ENCODE results near the gene TRIO. TPM values are rescaled to one million over a fixed set of nuclear protein-coding genes. Genes with fewer than 3 reads are reported as not detected.
"Not testable (repeated sequence)": the region's sequence is repeated elsewhere in the genome, so short reads cannot be mapped to it uniquely, and the experiment has no call there.

Gene TRIO
- total and polyA plus RNA-seq, 4 donors = 22.0 to 374 (median 191) TPM

- H3K36me3 ChIP-seq (ENCODE audit: control insufficient read depth in 1 of 2, insufficient read depth in 2 of 2, low read length in 1 of 2) = peaks cover 0 to 4% of the 10 kb centered on the region in 2 donors
- DNase-seq = no peak
- H3K27me3 ChIP-seq (ENCODE audit: control insufficient read depth in 1 of 2, insufficient read depth in 2 of 2, low read length in 1 of 2) = no peaks in the 10 kb centered on the region
- H3K27ac ChIP-seq (ENCODE audit: low read depth in 1 of 2, low read length in 2 of 2) = no peak overlapping the region
- no peaks in the 10 kb centered on the region for H3K9me3 ChIP-seq (ENCODE audit: control insufficient read depth, low read length)
- 80 to 83% methylated on average over 34 to 35 of the region's 35 CpGs for WGBS, 2 donors
- intact Hi-C loops (cut with DNase I) = no loop called here
- no peaks in the 10 kb centered on the region for H3K4me1 ChIP-seq (ENCODE audit: control insufficient read depth in 1 of 2, insufficient read depth in 2 of 2, low read length in 2 of 2)
- ATAC-seq (ENCODE audit: low FRiP score) = peak; percentile 60
- H3K4me3 ChIP-seq (ENCODE audit: low read length in 2 of 2) = no peak overlapping the region
Observed at GRCh38 chr5:14379739-14380497, 236.8 kb downstream of the TRIO start.

DNA sequence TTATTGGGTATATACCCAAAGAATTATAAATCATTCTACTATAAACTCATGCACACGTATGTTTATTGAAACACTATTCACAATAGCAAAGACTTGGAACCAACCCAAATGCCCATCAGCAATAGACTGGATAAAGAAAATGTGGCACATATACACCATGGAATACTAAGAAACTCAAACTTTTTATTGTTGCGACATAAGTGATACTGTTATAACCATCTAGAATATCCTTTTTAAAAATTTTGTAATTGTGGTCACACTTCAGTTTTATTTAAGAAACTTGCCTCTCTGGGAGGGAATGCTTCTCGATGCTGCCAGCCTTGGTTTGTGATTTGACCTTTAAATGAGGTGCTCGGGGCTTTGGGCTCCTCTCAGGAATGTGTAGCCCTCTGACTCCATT is 237.6 kb downstream of the TRIO start:
- no peak for DNase-seq
- H3K36me3 ChIP-seq (ENCODE audit: control insufficient read depth in 1 of 2, insufficient read depth in 2 of 2, low read length in 1 of 2) = peaks cover 0 to 4% of the 10 kb centered on the region in 2 donors
- H3K27me3 ChIP-seq (ENCODE audit: control insufficient read depth in 1 of 2, insufficient read depth in 2 of 2, low read length in 1 of 2) = no peaks in the 10 kb centered on the region
- intact Hi-C loops (cut with DNase I) = no loop called here
- H3K4me3 ChIP-seq (ENCODE audit: low read length in 2 of 2) = no peak overlapping the region
- ATAC-seq (ENCODE audit: low FRiP score) = no peak
- H3K4me1 ChIP-seq (ENCODE audit: control insufficient read depth in 1 of 2, insufficient read depth in 2 of 2, low read length in 2 of 2) = no peaks in the 10 kb centered on the region
- no peaks in the 10 kb centered on the region for H3K9me3 ChIP-seq (ENCODE audit: control insufficient read depth, low read length)
- H3K27ac ChIP-seq (ENCODE audit: low read depth in 1 of 2, low read length in 2 of 2) = no peak overlapping the region
- WGBS, 2 donors = 54 to 78% methylated on average over 4 of the region's 4 CpGs

DNA sequence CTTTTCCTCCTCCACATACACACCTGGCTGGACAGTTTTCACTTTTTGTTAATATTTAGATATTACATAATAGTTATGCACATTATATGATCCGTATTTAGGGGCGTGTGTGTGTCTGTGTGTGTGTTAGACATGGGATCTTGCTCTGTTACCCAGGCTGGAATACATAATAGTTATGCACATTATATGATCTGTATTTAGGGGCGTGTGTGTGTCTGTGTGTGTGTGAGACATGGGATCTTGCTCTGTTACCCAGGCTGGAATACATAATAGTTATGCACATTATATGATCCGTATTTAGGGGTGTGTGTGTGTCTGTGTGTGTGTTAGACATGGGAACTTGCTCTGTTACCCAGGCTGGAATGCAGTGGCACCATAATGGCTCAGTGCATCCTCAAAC is 239.5 kb downstream of the TRIO start:
- DNase-seq = no peak
- H3K9me3 ChIP-seq (ENCODE audit: control insufficient read depth, low read length) = no peaks in the 10 kb centered on the region
- H3K27me3 ChIP-seq (ENCODE audit: control insufficient read depth in 1 of 2, insufficient read depth in 2 of 2, low read length in 1 of 2) = no peaks in the 10 kb centered on the region
- intact Hi-C loops (cut with DNase I) = no loop called here
- ATAC-seq (ENCODE audit: low FRiP score) = no peak
- H3K4me1 ChIP-seq (ENCODE audit: control insufficient read depth in 1 of 2, insufficient read depth in 2 of 2, low read length in 2 of 2) = no peaks in the 10 kb centered on the region
- 93 to 95% methylated on average over 4 of the region's 4 CpGs for WGBS, 2 donors
- peaks cover 0 to 4% of the 10 kb centered on the region in 2 donors for H3K36me3 ChIP-seq (ENCODE audit: control insufficient read depth in 1 of 2, insufficient read depth in 2 of 2, low read length in 1 of 2)
- H3K4me3 ChIP-seq (ENCODE audit: low read length in 2 of 2) = no peak overlapping the region
- H3K27ac ChIP-seq (ENCODE audit: low read depth in 1 of 2, low read length in 2 of 2) = no peak overlapping the region

DNA sequence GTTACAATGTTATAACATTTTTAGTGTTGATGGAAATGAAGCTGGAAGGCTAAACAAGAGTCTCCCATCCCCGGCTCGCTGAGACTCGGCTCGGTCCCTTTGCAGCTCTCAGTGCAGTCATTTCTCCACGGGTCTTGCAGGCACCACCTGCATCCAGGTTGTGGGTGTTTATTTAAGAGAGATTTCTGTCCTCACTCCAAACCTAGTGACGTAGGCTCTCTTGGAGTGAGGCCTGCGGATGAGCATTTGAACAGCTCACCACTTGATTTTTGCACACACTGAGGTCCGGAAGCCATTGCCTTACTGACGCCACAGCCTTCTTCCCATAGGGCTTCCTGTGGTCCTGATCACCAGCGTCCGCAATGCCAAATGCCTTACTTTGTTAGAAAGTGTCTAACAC is 240.8 kb downstream of the TRIO start:
- DNase-seq (no peak), ATAC-seq (ENCODE audit: low FRiP score) (no peak)
- Histone ChIP-seq H3K36me3 (ENCODE audit: control insufficient read depth in 1 of 2, insufficient read depth in 2 of 2, low read length in 1 of 2) (peaks cover 4 to 5% of the 10 kb centered on the region in 2 donors), H3K4me1 (ENCODE audit: control insufficient read depth in 1 of 2, insufficient read depth in 2 of 2, low read length in 2 of 2) (no peaks in the 10 kb centered on the region), H3K9me3 (ENCODE audit: control insufficient read depth, low read length) (no peaks in the 10 kb centered on the region), H3K27me3 (ENCODE audit: control insufficient read depth in 1 of 2, insufficient read depth in 2 of 2, low read length in 1 of 2) (no peaks in the 10 kb centered on the region), H3K4me3 (ENCODE audit: low read length in 2 of 2) (no peak overlapping the region), H3K27ac (ENCODE audit: low read depth in 1 of 2, low read length in 2 of 2) (no peak overlapping the region)
- 78 to 87% methylated on average over 11 of the region's 11 CpGs for WGBS, 2 donors
- intact Hi-C loops (cut with DNase I) = no loop called here

GRCh38 chr5:14385019-14385418 is 241.9 kb downstream of the TRIO start:
- H3K27ac ChIP-seq (ENCODE audit: low read depth in 1 of 2, low read length in 2 of 2) = no peak overlapping the region
- H3K27me3 ChIP-seq (ENCODE audit: control insufficient read depth in 1 of 2, insufficient read depth in 2 of 2, low read length in 1 of 2) = no peaks in the 10 kb centered on the region
- 79 to 80% methylated on average over 15 of the region's 15 CpGs for WGBS, 2 donors
- ATAC-seq (ENCODE audit: low FRiP score) (no peak), DNase-seq (no peak)
- H3K9me3 ChIP-seq (ENCODE audit: control insufficient read depth, low read length) = no peaks in the 10 kb centered on the region
- no peaks in the 10 kb centered on the region for H3K4me1 ChIP-seq (ENCODE audit: control insufficient read depth in 1 of 2, insufficient read depth in 2 of 2, low read length in 2 of 2)
- no peak overlapping the region for H3K4me3 ChIP-seq (ENCODE audit: low read length in 2 of 2)
- H3K36me3 ChIP-seq (ENCODE audit: control insufficient read depth in 1 of 2, insufficient read depth in 2 of 2, low read length in 1 of 2) = peaks cover 4 to 5% of the 10 kb centered on the region in 2 donors
- intact Hi-C loops (cut with DNase I) = no loop called here

DNA sequence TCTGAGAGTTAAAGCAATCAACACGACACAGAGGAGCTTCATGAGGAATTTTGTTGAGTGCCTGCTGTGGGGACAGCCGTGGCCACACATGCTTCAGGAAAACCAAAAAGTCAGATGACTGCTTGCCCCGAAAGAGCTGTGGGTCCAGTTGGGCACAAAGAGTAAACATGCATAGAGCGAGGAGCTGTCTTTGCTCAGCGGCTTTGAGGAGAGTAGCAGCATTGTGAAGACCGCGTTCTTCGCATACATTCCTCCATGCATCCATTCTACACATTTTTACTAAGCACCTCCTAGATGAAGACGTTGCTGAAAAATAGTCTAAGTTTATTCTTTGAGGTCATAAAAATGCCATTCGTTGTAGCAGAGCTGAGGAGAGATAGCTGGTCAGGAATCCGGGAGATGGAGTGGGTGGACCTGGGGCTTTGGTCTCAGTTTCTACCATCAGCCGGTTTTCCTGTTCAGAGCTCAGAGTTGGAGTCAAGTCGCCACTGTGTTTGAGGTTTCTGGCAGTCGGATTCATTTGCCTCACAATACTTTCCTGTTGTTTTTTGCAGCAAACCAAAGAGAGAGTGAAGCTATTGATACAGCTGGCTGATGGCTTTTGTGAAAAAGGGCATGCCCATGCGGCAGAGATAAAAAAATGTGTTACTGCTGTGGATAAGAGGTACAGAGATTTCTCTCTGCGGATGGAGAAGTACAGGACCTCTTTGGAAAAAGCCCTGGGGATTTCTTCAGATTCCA is 243.9 kb downstream of the TRIO start:
- intact Hi-C loops (cut with DNase I) = no loop called here
- 66 to 69% methylated on average over 16 of the region's 16 CpGs for WGBS, 2 donors
- ATAC-seq (ENCODE audit: low FRiP score) (no peak), DNase-seq (no peak)
- Histone ChIP-seq H3K36me3 (ENCODE audit: control insufficient read depth in 1 of 2, insufficient read depth in 2 of 2, low read length in 1 of 2) (peaks cover 7 to 8% of the 10 kb centered on the region in 2 donors), H3K27me3 (ENCODE audit: control insufficient read depth in 1 of 2, insufficient read depth in 2 of 2, low read length in 1 of 2) (no peaks in the 10 kb centered on the region), H3K4me1 (ENCODE audit: control insufficient read depth in 1 of 2, insufficient read depth in 2 of 2, low read length in 2 of 2) (no peaks in the 10 kb centered on the region), H3K27ac (ENCODE audit: low read depth in 1 of 2, low read length in 2 of 2) (no peak overlapping the region), H3K4me3 (ENCODE audit: low read length in 2 of 2) (no peak overlapping the region), H3K9me3 (ENCODE audit: control insufficient read depth, low read length) (no peaks in the 10 kb centered on the region)

DNA sequence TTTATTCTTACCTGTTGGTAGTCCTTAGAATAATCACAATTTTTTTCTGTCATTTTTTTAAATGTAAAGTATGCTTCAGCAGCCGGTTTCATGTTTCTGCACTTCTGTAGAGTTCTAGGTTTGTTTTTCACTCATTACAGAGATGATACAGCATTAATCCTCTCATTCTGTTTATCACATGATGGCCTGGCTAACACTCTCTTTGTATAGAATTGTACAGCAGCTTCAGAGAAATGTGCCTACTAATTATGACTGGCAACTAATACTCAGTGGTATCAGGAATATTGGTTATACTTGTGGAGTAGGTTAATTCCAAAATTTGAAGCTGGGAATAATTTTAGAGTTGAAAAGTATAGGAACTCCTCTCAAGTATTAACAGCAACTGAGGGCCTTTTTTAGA is 245.6 kb downstream of the TRIO start:
- WGBS, 2 donors = 82 to 87% methylated on average over 1 of the region's 1 CpG
- peaks cover 7% of the 10 kb centered on the region in 2 donors for H3K36me3 ChIP-seq (ENCODE audit: control insufficient read depth in 1 of 2, insufficient read depth in 2 of 2, low read length in 1 of 2)
- ATAC-seq (ENCODE audit: low FRiP score) (no peak), DNase-seq (no peak)
- H3K27ac ChIP-seq (ENCODE audit: low read depth in 1 of 2, low read length in 2 of 2) = no peak overlapping the region
- no peaks in the 10 kb centered on the region for H3K27me3 ChIP-seq (ENCODE audit: control insufficient read depth in 1 of 2, insufficient read depth in 2 of 2, low read length in 1 of 2)
- intact Hi-C loops (cut with DNase I) = no loop called here
- H3K9me3 ChIP-seq (ENCODE audit: control insufficient read depth, low read length) = no peaks in the 10 kb centered on the region
- H3K4me1 ChIP-seq (ENCODE audit: control insufficient read depth in 1 of 2, insufficient read depth in 2 of 2, low read length in 2 of 2) = no peaks in the 10 kb centered on the region
- H3K4me3 ChIP-seq (ENCODE audit: low read length in 2 of 2) = no peak overlapping the region

DNA sequence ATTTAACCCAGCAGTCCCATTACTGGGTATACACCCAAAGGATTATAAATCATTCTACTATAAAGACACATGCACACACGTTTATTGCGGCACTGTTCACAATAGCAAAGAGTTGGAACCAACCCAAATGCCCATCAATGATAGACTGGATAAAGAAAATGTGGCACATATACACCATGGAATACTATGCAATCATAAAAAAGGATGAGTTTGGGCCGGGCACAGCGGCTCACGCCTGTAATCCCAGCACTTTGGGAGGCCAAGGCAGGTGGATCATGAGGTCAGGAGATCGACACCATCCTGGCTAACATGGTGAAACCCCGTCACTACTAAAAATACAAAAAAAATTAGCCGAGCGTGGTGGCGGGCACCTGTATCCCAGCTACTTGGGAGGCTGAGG is 249.4 kb downstream of the TRIO start:
- H3K4me1 ChIP-seq (ENCODE audit: control insufficient read depth in 1 of 2, insufficient read depth in 2 of 2, low read length in 2 of 2); H3K4me3 ChIP-seq (ENCODE audit: low read length in 2 of 2); H3K9me3 ChIP-seq (ENCODE audit: control insufficient read depth, low read length); H3K27ac ChIP-seq (ENCODE audit: low read depth in 1 of 2, low read length in 2 of 2); DNase-seq; intact Hi-C loops (cut with DNase I); H3K27me3 ChIP-seq (ENCODE audit: control insufficient read depth in 1 of 2, insufficient read depth in 2 of 2, low read length in 1 of 2); ATAC-seq (ENCODE audit: low FRiP score): not testable (repeated sequence)
- WGBS, 2 donors = 97 to 98% methylated on average over 10 of the region's 10 CpGs
- H3K36me3 ChIP-seq (ENCODE audit: control insufficient read depth in 1 of 2, insufficient read depth in 2 of 2, low read length in 1 of 2) = peaks cover 11 to 12% of the 10 kb centered on the region in 2 donors

DNA sequence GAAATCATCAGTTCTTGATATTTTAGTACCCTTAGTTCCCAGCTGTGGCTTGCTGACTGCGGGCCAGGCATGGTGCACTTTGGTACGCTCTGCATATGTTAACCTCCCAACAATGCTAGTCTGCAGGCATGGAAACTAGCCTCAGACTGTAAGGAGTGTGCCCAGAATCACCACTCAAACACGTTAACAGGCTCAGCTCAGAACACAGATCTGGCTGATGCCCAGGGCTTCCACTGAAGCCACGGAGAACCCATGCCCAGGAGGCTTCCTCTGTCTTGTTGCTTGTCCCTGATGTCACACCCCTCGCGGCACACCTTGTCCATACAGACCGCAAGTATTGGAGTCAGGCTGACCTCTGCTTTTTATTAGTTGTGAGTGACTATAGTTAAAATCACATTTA is 251.2 kb downstream of the TRIO start:
- WGBS, 2 donors = 73 to 84% methylated on average over 7 of the region's 7 CpGs
- Histone ChIP-seq H3K27ac (ENCODE audit: low read depth in 1 of 2, low read length in 2 of 2) (no peak overlapping the region), H3K27me3 (ENCODE audit: control insufficient read depth in 1 of 2, insufficient read depth in 2 of 2, low read length in 1 of 2) (no peaks in the 10 kb centered on the region), H3K4me3 (ENCODE audit: low read length in 2 of 2) (no peak overlapping the region), H3K36me3 (ENCODE audit: control insufficient read depth in 1 of 2, insufficient read depth in 2 of 2, low read length in 1 of 2) (peaks cover 6 to 9% of the 10 kb centered on the region in 2 donors), H3K4me1 (ENCODE audit: control insufficient read depth in 1 of 2, insufficient read depth in 2 of 2, low read length in 2 of 2) (peaks cover 5% of the 10 kb centered on the region in 2 donors), H3K9me3 (ENCODE audit: control insufficient read depth, low read length) (no peaks in the 10 kb centered on the region)
- ATAC-seq (ENCODE audit: low FRiP score) = no peak
- intact Hi-C loops (cut with DNase I) = no loop called here
- no peak for DNase-seq

Measured in aorta (tissue), 5 donors.